ENCODE data around the gene KDELR3. TPM values are rescaled to one million over a fixed set of nuclear protein-coding genes. Genes with fewer than 3 reads are reported as not detected.

The KDELR3 gene
- total RNA-seq, 1 donor from 2014 or later: 1.3 TPM

DNA sequence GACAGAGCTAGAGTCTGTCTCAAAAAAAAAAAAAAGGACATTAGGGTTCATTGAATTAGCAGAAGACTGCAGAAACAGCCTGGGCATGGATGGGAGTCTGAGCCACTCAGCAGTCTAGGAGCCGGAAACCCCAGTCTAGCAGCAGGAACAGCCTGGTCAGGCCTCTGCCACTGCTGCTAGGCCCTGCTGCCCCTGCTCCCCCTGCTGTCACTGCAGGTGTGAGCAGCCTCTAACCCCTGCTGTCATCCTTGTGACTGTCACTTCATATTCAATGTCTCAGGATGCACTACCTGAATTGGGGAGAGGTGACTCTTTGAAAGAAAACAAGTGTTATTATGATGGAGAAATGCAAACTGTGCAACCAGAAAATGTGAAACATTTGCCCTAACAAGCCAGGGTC, 45.2 kb downstream of the KDELR3 start:
- intact Hi-C loops (cut with micrococcal nuclease): no loop called here

- intact Hi-C loops (cut with micrococcal nuclease): no loop called here
Observed at GRCh38 chr22:38518620-38519019, 50.7 kb downstream of the KDELR3 start.

GRCh38 chr22:38519453-38520250, 51.8 kb downstream of the KDELR3 start:
- intact Hi-C loops (cut with micrococcal nuclease): no loop called here

DNA sequence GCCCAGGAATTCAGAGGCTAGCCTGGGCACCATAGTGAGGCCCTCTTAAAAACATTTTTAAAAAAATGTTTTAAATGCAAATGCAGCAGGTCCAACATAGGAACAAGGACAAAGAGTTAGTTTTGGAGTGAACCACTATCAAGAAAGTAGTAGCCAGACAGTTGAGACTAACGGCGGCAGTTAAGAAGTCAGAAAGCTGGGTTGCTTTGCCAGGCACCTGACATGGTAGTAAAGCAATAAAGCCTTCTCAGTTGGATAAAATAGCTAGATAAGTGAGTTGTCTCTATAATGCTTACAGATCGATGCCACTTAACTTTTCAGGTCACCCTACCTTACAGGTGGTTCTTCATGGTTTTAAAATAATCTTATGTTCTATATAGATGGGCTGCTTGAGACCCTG, 55.1 kb downstream of the KDELR3 start:
- intact Hi-C loops (cut with micrococcal nuclease): no loop called here

DNA sequence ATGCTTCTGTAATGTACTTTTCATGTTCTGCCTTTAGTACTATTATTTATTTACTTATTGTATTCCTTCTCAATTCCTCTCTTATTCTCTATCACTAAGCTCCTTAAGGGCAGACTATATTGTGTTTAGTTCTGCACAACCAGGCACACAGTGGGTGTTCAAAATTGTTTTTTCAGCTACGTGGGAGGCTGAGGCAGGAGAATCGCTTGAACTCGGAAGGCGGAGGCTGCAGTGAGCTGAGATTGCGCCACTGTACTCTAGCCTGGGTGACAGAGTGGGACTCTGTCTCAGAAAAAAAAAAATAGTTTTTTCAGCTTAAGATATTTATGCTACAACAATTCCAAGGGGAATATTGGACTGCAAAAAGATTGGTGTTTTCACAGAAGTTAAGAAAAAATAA, 55.6 kb downstream of the KDELR3 start:
- intact Hi-C loops (cut with micrococcal nuclease): no loop called here

- intact Hi-C loops (cut with micrococcal nuclease): no loop called here
Observed at GRCh38 chr22:38524429-38524828, 56.5 kb downstream of the KDELR3 start.

- intact Hi-C loops (cut with micrococcal nuclease): no loop called here
Observed at GRCh38 chr22:38531251-38531938, 63.5 kb downstream of the KDELR3 start.

Other genes with a start within 250 kb of the KDELR3 start
- gene TMEM184B, start 195.1 kb upstream of the KDELR3 start, total RNA-seq: 35.1 and 42.3 TPM in 2 replicates
- 94.6 and 94.7 TPM in 2 replicates for gene CSNK1E, start 150.7 kb upstream of the KDELR3 start, total RNA-seq
- not detected in 2 replicates for gene KCNJ4, start 12.9 kb upstream of the KDELR3 start, total RNA-seq
- 423 and 434 TPM in 2 replicates for gene DDX17, start 38.2 kb downstream of the KDELR3 start, total RNA-seq
- gene DMC1, start 102.1 kb downstream of the KDELR3 start, total RNA-seq: 12.5 and 13.0 TPM in 2 replicates
- gene FAM227A, start 188.3 kb downstream of the KDELR3 start, total RNA-seq: 0.11 TPM in 1 of 2 replicates, not detected in the other
- 10.2 and 11.8 TPM in 2 replicates for gene CBY1, start 188.5 kb downstream of the KDELR3 start, total RNA-seq
- 101 and 113 TPM in 2 replicates for gene TOMM22, start 213.9 kb downstream of the KDELR3 start, total RNA-seq
- 68.6 and 71.7 TPM in 2 replicates for gene JOSD1, start 232.8 kb downstream of the KDELR3 start, total RNA-seq
- gene GTPBP1, start 237.8 kb downstream of the KDELR3 start, total RNA-seq: 74.4 and 78.8 TPM in 2 replicates